ENCODE measurements around the gene GPR68.

The GPR68 gene, protein sequence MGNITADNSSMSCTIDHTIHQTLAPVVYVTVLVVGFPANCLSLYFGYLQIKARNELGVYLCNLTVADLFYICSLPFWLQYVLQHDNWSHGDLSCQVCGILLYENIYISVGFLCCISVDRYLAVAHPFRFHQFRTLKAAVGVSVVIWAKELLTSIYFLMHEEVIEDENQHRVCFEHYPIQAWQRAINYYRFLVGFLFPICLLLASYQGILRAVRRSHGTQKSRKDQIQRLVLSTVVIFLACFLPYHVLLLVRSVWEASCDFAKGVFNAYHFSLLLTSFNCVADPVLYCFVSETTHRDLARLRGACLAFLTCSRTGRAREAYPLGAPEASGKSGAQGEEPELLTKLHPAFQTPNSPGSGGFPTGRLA

DNA sequence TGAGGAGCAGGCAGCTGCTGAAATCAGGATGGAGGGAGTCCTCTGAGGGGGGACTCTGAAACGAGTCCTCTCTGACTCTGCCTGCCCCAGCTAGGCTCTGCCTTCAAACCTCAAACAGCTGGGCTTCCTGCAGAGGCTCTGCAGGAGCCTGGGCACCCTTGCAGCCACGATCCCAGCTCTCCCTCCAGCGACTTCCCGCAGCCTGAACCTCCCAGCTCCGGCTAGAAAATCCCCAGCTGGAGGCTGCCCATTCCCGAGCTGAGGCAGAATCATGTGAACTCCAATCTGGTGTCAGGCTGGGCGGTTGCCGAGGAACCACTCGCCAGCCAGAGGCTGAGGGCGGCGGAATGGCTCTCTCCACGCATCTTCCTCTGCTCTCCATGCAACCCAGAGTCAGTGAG, at the start of gene GPR68:
TSS of gene GPR68 (minus strand) at position 204 of the 401 bp plus-strand sequence. CDS start 9,654 bp downstream, outside the sequence.
- DNase-seq, result peak; percentile 67

DNA sequence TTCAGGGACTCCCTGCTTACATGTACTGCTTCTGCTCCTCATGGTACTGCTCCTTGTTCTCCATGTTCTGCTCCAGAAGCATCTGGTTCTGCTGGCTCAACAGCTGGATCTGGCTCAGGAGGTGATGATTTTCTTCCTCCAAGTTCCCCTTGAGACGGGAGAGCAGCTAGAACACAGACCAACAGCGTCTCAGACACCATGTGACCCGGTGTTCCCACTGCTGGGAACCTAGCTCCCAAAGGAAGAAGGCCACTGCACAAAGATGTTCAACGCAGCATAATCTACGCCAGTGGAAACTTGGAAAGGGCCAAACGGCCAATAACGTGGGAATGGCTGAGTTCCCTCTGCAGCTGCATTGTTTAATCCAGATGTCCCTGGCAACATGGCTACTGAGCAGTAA, 49.6 kb upstream of the GPR68 start:
- no peak for DNase-seq

DNA sequence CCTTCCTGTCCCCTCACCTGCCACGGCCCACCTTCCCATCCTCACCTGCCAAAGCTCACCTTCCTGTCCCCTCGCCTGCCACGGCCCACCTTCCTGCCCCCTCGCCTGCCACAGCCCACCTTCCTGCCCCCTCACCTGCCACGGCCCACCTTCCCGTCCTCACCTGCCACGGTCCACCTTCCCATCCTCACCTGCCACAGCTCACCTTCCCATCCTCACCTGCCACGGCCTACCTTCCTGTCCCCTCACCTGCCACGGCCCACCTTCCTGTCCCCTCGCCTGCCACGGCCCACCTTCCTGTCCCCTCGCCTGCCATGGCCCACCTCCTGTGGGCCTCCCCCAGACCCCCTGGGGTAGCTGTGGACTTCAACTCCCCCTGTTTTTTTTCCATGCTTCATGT, 48.8 kb upstream of the GPR68 start:
- no peak for DNase-seq

DNA sequence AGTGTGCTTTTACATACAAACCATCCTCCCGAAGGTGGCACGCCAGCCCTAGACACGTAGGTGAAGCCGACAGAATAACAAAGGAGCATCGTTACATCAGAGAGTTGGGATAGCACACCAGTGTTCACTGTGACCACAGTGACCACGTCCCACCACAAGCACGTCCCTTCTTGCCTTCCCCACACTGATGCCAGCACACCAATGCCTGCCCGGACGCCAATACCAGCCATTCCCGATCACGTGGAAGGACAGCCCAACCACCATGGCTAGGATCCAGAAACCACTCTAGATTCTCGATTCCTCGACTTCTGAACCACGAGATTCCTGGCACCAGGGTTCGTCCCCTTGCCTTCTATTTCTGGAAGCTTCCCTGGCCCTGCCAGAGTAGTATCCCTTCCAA, 48.0 kb upstream of the GPR68 start:
- DNase-seq, result no peak

DNA sequence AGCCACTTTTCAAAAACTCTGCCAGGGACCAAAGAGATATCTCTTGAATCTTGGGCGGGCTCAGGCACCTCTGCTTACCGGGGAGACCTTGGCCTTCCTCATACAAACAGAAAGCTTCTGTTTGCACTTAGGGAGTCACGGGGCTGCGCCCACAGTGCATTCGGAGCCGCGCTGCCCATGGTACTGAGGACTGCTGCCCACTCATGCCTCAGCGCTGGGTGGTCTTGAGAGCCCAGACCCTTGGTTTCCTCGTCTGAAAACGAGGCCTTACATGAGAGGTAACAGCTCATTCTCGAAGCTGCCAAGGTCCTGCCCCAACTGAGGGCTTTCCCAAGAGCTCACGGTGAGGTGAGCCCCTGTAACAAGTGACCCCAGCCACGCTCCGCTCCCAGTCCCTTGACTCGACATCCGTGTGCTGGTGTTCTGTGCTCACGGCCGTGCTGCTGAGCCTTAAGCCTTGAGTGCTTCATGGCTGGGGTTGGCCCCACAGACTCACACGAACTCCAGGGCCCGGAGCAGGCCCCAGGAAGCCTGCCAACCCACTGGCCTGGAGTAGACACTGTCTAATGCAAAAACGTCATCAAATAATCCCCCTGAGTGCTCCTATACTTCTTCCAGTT, 47.4 kb upstream of the GPR68 start:
- no peak for DNase-seq

DNA sequence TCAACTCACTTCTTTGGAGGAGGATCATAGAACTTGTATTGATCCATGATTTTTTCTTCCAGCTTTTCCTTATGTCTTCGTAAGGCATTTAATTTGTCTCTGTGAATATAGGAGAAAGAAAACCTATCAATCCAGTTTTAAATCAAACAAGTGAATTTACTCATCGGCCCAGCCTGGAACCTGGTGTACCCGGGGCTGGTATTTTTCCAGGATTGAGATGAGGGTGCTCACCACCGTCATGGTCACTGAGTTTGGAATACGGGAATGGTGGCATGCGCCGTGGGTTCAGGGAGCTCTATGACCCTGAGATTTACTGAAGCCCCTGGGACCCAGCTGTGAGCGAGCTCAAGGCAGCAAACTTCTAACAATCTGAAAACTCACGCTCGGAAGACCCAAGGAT, 46.5 kb upstream of the GPR68 start:
- DNase-seq, result no peak

DNA sequence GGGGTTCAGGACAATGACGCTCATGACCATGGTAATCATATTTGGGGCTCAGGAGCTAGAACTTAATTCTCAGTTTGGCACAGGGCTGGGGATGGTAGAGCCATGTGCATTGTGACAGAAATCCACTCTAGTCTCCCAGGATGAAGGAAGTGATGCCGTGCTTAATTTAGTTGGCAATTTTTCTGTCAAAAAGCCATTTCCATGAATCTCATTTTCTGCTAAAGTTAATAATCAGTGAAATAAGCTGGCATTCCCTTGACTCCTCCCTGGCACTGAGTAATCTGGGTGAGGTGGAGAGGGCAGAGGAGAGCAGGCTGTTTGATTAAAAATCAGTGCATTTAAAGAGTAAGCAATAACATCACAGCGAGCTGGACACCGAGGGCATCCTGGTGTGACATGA, 45.0 kb upstream of the GPR68 start:
- DNase-seq, result no peak

DNA sequence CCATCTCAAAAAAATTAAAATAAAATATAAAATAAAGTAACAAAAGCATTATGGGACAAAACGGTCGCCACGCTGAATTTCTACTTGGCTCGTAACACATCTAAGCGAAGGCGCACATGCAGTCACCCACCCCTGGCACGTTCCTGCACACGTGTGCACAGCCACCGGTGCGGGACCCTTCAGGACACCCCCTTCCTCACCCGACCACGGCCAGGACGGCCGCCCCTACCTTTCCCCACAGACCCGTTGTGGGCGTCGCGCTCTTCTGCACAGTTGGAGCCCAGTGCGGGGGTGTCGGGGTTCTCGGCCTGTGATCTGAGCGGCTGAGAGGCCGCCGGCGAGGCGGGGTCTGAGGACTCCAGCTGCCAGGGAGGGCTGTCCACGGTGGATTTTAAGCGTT, 44.4 kb upstream of the GPR68 start:
- no peak for DNase-seq

DNA sequence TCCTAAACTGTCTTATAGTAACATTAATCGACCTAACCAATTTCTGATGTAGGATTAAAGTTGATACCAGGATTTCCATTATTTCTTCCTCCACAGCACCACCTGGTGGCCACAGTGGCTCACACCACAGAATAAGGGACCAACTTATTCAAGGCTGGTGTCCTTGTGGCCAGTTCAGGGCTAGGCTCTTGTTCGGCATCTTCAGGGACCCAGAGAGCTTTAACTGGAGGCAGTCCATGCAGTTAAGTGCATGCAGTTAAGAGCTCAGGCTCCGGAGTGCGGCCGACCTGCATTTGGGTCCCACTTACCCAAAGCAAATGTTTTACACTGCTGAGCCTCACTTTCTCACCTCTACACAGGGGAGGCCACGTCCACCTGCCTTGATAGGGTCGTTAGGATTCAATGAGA, 42.0 kb upstream of the GPR68 start:
- DNase-seq, result peak; percentile 84

DNA sequence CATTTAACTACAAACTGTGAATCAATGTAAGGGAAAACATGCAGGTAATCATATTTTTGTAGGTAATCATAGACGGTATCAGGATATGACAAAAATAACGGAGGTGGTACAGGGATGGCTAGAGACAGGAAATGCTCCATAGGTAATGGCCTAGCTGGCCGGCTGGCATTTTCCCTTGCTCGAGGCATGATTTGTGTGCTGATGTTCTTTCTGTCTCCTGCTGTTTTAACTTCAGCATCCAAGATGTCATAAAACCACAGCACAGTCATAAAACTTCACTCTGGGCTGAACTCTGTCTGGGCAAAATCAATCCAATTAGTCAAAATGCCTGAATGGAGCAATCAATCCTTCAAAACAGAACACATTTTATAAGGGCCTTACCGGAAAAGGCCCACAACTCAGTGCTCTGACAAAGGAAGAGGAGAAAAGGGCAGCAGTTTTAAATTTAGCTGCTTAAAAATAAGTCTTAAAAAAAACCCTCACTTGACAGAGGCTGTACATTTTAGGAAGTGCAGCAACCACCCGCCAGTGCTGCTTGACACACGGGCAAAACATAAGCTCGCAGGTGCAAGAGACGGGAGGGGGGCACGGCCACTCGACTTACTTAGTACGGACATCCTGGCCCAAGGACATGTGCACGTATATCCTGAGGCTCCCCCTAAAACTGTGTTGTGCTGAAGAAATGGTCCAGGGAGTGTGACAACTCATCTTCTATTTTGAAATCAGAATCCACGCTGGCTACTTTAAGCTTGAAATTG, 40.5 kb upstream of the GPR68 start:
- no peak for DNase-seq

DNA sequence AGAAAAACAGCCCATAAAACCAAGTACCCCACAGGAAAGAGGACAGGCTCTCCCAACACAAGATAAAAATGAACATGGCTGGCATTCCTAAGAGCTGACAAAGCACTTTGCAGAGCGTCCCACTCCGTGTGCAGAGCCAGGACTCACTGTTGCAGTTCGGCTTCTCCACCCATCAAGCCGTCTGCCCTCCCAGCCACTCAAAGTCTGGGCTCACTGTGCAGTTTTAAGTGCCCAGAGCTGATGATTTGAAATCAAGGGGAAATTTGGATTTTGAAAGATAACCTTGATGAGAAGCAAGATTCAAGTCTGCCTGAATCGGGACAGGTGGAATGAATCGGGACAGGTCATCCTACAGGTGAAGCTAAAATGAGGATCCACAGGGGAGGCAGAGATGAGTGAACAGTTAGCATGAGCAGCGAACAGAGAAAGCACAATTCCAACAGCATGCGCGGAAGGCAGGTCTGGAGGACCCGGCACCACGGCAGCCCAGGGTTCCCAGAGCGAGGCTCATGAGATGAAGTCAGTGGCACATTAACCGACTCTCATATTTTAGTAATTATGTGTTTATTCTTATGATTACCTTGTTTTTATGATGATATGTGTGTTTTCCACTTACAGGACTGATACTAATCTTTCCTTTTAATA, 39.8 kb upstream of the GPR68 start:
- DNase-seq, result no peak

DNA sequence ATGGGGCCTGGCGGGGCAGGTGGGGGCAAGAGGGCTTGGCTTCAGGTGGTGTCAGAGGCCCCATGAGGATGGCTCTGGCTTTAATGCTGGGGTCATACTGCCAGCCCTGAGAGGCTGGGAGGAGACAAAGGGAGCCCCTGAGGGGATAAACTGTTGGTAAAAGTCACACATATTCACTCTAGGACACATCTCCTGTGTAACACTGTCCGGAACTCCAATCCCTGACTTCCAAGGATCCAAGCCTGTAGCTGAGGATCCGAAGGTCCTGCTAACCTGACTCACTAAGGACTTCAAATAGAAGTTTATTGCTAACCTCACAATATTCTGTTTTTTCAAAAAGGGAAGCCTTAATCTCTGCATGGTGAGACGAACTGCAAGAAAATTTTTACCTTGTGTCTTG, 39.2 kb upstream of the GPR68 start:
- no peak for DNase-seq

DNA sequence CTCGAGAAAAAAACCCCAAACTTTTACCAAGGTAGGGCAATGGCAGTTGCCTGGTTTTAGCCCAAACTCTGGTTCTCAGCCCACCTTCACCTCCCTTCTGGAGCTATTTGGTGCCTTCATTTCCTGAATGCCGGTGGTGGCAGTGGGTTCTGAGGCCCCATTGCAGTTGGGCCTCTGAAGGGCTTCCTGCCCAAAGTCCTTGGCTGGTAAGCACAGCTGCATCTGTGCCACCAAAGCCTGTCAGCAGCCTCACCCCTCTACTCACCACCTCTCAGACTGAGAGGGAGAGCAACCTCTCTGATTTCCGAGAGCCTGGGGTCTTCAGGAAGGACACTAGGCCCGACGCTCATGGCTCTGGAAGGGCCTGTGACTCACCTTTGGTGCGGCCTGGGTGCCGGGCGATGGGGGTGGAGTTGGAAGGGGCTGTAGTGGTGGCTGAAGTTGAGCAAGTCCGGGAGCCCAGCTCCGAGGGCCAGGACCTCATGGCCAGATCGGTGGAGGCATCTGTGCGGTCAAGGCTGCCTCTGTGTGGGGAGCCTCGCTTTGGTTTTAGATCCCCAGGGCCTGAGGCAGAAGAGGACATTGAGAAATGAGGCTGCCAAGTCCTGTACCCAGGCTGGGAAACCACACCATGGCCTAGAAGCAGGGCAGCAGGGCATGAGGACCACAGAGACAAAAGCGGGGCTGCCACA, 38.6 kb upstream of the GPR68 start:
- no peak for DNase-seq

DNA sequence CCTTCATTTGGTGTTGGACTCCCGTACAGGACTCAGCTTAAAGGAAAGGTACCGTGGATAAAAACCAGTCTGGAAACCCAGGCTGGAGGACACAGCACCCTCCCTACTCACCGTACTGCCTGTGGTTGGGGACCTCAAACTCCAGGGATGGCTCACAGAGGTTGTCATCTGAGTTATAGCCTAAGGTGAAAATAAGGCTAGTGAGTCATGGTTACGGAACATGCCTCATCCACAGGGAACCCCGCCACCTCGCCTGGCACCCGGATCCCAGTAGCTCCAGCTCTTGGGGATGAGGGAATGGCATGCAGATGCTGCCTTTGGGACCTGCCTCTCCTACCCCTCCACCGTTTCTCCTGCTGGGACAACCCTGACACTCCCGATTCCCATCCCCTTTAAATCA, 36.8 kb upstream of the GPR68 start:
- DNase-seq, result no peak

DNA sequence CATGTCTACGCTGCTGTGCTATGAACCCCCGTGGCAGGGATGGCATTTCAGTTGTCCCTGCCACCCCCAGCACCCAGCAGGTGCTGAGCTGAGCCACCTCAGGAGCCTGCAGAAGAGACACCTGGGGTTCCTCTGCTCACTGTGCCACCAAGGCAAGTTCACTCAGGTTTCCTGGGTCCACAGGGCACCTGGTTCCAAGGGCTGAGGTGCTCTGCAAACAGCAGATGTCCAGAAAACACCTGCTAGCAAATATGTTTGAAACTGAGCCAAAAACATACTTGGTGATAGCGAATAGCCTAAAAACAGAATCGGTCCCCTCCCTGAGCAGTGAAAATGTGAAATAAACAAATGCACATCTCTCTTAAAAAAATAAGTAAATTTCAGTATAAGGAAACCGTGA, 35.6 kb upstream of the GPR68 start:
- DNase-seq, result no peak

DNA sequence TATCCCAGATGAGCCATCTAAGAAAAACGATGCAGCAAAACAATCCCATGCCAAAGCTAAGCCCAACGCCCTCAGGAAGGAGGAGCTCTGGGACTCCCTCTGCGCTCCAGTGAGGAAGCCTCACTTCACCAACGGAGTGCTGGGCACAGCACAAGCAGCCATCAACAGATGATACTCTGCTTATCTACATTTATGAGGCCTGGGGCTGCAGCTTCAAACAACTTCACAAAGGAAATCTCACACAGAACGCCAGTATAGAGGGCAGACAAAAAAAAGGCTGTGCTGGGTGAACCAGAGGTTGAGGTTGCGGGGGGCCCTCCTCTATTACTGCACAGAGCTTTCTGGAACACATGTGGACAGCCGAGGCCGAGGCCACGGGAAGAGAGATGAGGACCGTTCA, 34.9 kb upstream of the GPR68 start:
- DNase-seq, result no peak

DNA sequence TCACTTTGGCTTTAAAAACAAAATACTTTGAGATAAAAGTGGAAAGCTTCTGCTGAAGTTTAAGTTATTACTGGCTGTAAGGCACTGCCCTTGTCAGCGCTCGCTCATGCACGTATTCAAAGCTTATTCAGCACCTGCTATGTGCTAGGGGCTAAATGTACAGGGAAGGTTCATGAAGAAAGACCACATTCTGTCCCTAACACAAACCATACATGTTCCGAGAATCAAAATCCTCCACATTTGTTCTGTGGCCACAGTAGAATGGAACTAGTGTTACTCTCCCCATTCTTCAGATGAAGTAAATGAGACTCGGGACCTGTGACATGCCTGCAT, 33.8 kb upstream of the GPR68 start:
- DNase-seq, result no peak

DNA sequence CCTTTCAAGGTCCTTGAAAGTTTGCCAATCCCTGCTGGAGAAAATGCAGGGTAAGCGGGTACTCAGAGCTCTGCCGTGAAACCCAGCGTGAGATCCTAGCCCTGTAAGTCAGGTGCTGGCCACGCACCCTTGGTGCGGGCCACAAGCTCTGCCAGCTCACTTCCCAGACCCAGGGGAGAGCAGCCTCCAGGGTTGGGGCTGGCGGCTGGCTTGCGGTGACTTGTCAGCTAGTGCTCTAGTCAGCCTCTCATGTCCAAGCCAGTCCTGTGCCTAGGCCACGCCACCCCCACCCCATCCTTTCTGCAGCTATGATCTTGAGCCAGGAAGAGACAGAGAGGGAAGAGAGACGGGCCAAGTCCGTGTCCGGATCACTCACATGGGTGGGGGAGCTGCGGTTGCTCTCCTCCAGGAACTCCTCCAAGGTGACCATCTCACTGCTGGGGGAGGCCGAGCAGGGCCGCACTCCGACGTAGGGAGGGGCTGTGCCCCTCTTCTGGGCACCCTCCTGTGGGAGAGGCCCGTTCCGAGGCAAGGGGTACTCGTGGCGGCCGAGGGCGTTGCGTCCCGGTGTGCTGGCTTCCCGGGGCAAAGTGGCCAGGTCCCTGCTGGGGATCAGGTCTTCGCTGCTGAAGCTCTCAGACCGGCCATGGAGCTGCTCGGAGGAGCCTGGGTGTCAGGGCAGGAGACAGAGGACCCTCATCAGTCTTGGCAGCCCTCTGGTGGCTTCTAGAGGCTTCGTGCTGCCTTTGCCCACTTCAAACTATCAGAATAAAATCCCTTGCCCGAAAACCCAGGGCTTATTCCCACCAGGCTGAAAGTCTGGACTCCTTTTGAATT, 33.3 kb upstream of the GPR68 start:
- no peak for DNase-seq

DNA sequence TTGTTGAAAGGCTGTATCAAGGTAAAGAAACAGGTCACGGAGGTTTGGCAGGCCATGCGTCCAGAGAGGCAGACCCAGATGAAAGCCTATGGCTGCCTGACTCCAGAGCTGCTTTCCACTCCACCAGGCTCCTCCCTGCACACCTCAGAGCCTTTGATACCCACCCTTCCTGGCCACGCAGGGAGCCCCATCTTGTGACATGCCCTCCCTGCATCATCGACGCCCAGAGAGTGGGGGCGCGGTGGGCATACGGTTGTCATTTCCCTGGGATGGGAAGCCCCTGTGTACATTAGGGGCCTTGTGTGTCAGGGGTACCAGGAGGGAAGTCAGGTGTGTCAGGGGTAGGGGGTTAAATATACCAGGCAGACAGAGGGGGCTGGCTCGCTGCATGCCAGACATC, 30.3 kb upstream of the GPR68 start:
- no peak for DNase-seq

DNA sequence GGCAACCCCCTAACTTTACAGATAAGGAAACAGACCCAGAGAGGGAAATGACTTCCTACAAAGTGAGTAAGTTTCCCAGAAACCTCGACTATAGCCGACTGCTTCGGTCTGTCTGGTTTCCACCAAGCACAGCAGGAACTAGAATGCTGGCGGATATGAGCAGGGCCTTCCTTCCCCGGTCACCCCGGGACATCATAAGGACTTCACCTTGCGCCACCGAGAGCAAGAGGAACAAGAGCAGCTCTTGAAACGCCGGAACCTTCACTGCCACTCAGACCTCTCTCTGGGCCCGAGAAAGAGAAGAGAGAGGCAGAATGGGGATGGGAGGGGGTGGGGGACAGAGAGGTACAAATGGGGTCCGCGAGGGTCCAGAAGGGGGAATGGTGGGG, 29.4 kb upstream of the GPR68 start:
- no peak for DNase-seq

DNA sequence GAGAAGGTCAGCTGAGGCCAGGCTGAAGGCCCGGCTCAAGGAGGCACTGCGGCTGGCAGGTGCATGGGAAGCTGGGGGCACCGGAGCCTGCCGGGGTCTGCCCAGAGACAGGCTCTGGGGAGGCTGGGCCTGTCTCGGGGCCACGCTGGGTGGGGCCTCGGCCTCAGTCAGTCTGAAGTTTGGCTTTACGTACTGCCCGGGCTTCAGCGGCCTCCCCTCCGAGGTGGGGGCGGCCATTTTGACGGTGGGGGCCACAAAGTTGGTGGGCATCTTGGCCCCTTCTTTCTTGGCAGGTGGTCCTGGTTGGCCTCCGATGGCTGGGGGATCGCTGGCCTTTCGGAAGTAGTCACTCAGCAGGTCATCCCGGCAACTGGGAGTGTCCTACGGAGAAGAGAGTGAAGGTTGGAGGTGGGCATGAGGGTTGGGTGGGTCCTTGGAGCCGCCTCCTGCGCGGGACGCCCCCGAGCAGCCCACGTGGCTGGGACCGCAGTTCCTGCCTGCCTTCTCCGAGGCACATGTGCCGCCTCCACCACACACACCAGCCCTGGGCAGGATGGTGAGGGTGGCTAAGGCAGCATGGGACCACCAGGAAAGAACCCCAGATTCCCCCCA, 28.9 kb upstream of the GPR68 start:
- no peak for DNase-seq
